HepG2 (cell line): ENCODE data around the gene CAMKK1. TPM values are rescaled to one million over a fixed set of nuclear protein-coding genes. Genes with fewer than 3 reads are reported as not detected.

Experiments
- ATAC-seq: fragments of 200-7000 bp; cut with Tn5 transposase; 3 replicates; pipeline ENCODE4 v1.9.1; 2020; ENCODE audit warnings: mild to moderate bottlenecking, moderate library complexity
- BruUV-seq: library from RNA; stranded (reverse); fragments of 400-500 nt; replicated peaks from 2 replicates; lab custom pipeline; 2021; lab: Mats Ljungman, UMichigan
- CTCF ChIA-PET: fragments of 300-600 bp; formaldehyde crosslinking; extraction: SDS; loops from one replicate; lab custom pipeline; 2021; ENCODE audit warnings: low total read pairs, inconsistent platforms, low intra/inter-chr PET ratio; lab: Yijun Ruan, JAX
- POLR2A ChIA-PET: fragments of 350-600 bp; sonication (Branson Sonifier 250); formaldehyde crosslinking; loops from one replicate; lab custom pipeline; 2020; ENCODE audit warnings: antibody characterized with exemption, inconsistent platforms; lab: Yijun Ruan, JAX
- DNase-seq: peaks from one replicate; pipeline ENCODE4 v3.0.0-alpha.2; 2015; ENCODE audit warnings: low spot score
- FAIRE-seq: peaks from 3 replicates; lab custom pipeline; 2011; peaks lifted over from hg19 to GRCh38; lab: Jason Lieb, UNC
- H2AFZ ChIP-seq: one replicate; pipeline ENCODE4 v1.6.1; 2011; ENCODE audit warnings: low read length, inconsistent platforms
- H3K27ac ChIP-seq: fragments of 300-600 bp; 3 replicates; pipeline ENCODE4 v1.8.0; 2011; ENCODE audit warnings: mixed run types, mild to moderate bottlenecking, mixed read lengths, low read length, inconsistent platforms; ENCODE audit not compliant: insufficient read depth; ENCODE audit errors: extremely low read length
- H3K27me3 ChIP-seq, 2 experiments: fragments of 200-600 bp in 1 of 2; 2 replicates in 1 of 2; 3 replicates in 1 of 2; pipeline versions ENCODE4 v1.6.0 to v1.8.0; 2011; ENCODE audit warnings: low read length in 2 of 2, mild to moderate bottlenecking in 2 of 2, moderate library complexity in 2 of 2, inconsistent platforms in 1 of 2; ENCODE audit not compliant: insufficient read depth in 2 of 2, control insufficient read depth in 1 of 2
- H3K36me3 ChIP-seq, 2 experiments: fragments of 200-600 bp in 1 of 2; replicated peaks in 1 of 2; 2 replicates in 1 of 2; 3 replicates in 1 of 2; pipeline versions ENCODE4 v1.5.1 to v1.8.0; 2011; ENCODE audit warnings: low read length in 2 of 2, inconsistent platforms in 1 of 2; ENCODE audit not compliant: insufficient read depth in 2 of 2, control insufficient read depth in 1 of 2
- H3K4me1 ChIP-seq: 2 replicates; pipeline ENCODE4 v1.5.1; 2012; ENCODE audit warnings: low read length, inconsistent platforms; ENCODE audit not compliant: insufficient read depth
- H3K4me2 ChIP-seq: 2 replicates; pipeline ENCODE4 v1.6.0; 2011; ENCODE audit warnings: low read depth, low read length, inconsistent platforms
- H3K4me3 ChIP-seq, 3 experiments: fragments of 200-600 bp in 1 of 3; sonication (generic), shearing (Covaris generic) in 1 of 3; replicated peaks in 1 of 3; 2 replicates each; pipeline ENCODE4 v1.5.1; 2011 to 2016; ENCODE audit warnings: low read length in 3 of 3, inconsistent platforms in 2 of 3, low read depth in 2 of 3, mild to moderate bottlenecking in 2 of 3, control low read depth in 1 of 3, mixed read lengths in 1 of 3; ENCODE audit not compliant: insufficient read depth in 1 of 3
- H3K79me2 ChIP-seq: one replicate; pipeline ENCODE4 v1.6.1; 2011; ENCODE audit warnings: low read length, inconsistent platforms; ENCODE audit not compliant: insufficient read depth
- H3K9ac ChIP-seq: 2 replicates; pipeline ENCODE4 v1.6.0; 2011; ENCODE audit warnings: mild to moderate bottlenecking, low read depth, low read length, inconsistent platforms; ENCODE audit not compliant: insufficient read depth
- H3K9me3 ChIP-seq: 2 replicates; pipeline ENCODE4 v1.5.1; 2012; ENCODE audit warnings: mild to moderate bottlenecking, low read length
- H4K20me1 ChIP-seq: 2 replicates; pipeline ENCODE4 v1.6.0; 2011; ENCODE audit warnings: inconsistent platforms, mild to moderate bottlenecking, low read length, moderate library complexity; ENCODE audit not compliant: insufficient read depth
- AHR ChIP-seq: IDR thresholded peaks from 2 replicates; pipeline ENCODE4 v1.6.1; 2018; ENCODE audit warnings: missing genetic modification reagents, missing compliant biosample characterization
- ARHGAP35 ChIP-seq: sonication (generic); formaldehyde crosslinking; IDR thresholded peaks from 2 replicates; pipeline ENCODE4 v1.9.0; 2022; ENCODE audit warnings: mild to moderate bottlenecking, inconsistent platforms, moderate library complexity, missing genetic modification reagents, borderline replicate concordance
- KLF15 ChIP-seq: sonication (generic); formaldehyde crosslinking; IDR thresholded peaks from 2 replicates; pipeline ENCODE4 v1.8.1; 2023; ENCODE audit warnings: borderline replicate concordance, mild to moderate bottlenecking, inconsistent platforms, missing genetic modification reagents, mixed read lengths
- POLR2AphosphoS2 ChIP-seq: IDR thresholded peaks from 2 replicates; pipeline ENCODE4 v1.6.1; 2011; ENCODE audit warnings: low read depth, low read length, improper control_type of control experiment
- RAD21 ChIP-seq: fragments of 450-650 bp; formaldehyde crosslinking; IDR thresholded peaks from 2 replicates; pipeline ENCODE4 v1.5.0; 2020; ENCODE audit warnings: mild to moderate bottlenecking
- RFXAP ChIP-seq: sonication (generic); formaldehyde crosslinking; IDR thresholded peaks from 2 replicates; pipeline ENCODE4 v1.4.0; 2020; ENCODE audit warnings: missing genetic modification reagents, borderline replicate concordance
- STAG1 ChIP-seq: sonication (generic); formaldehyde crosslinking; IDR thresholded peaks from 2 replicates; pipeline ENCODE4 v1.4.0; 2020; ENCODE audit warnings: missing genetic modification reagents
- TEAD2 ChIP-seq: sonication (generic); formaldehyde crosslinking; IDR thresholded peaks from 2 replicates; pipeline ENCODE4 v1.9.0; 2021; ENCODE audit warnings: missing genetic modification reagents
- ZBTB1 ChIP-seq: sonication (generic); formaldehyde crosslinking; IDR thresholded peaks from 2 replicates; pipeline ENCODE4 v1.4.0; 2020; ENCODE audit warnings: missing genetic modification reagents, borderline replicate concordance
- ZNF768 ChIP-seq: sonication (generic); formaldehyde crosslinking; IDR thresholded peaks from 2 replicates; pipeline ENCODE4 v1.4.0; 2020; ENCODE audit warnings: missing genetic modification reagents
- ZNF790 ChIP-seq: sonication (generic); formaldehyde crosslinking; IDR thresholded peaks from 2 replicates; pipeline ENCODE4 v1.8.0; 2022; ENCODE audit warnings: missing genetic modification reagents, mild to moderate bottlenecking, borderline replicate concordance
- WGBS: methylation state at CpG from one replicate; pipeline ENCODE4 v1.1.6; 2017; ENCODE audit warnings: low lambda C conversion rate; 5-methylcytosine and 5-hydroxymethylcytosine counted together
- in situ Hi-C: cut with HindIII; loops from 2 replicates; pipeline ENCODE4 v1.10.0; 2017; ENCODE audit warnings: low pct_unique_long_range_greater_than_20kb; ENCODE audit not compliant: extremely low pct_ligation_motif_present
- intact Hi-C: fragments of 100-400 bp; cut with micrococcal nuclease; formaldehyde crosslinking; loops from one replicate; pipeline ENCODE4 v1.10.0; 2022; ENCODE audit not compliant: unreplicated experiment
- polyA plus RNA-seq, 8 experiments: library from polyadenylated mRNA; depleted of rRNA in 3 of 8; stranded (reverse) in 7 of 8; unstranded in 1 of 8; fragments of >200 nt; fragmentation: Illumina TruSeq in 4 of 8; extraction: Trizol in 4 of 8; gene quantifications; 2 replicates each; pipeline versions ENCODE4 v1.2.1 to v1.2.3, GENCODE V29; 2011 to 2016; ENCODE audit warnings: low read depth in 4 of 8, missing spikeins in 1 of 8, mixed read lengths in 1 of 8; ENCODE audit not compliant: insufficient read depth in 1 of 8
- total RNA-seq, 5 experiments: library from RNA; depleted of rRNA; stranded (reverse); fragments of >200 nt; fragmentation: Illumina TruSeq; extraction: Trizol; gene quantifications; 2 replicates each; pipeline ENCODE4 v1.2.3, GENCODE V29; 2016; ENCODE audit warnings: low read depth in 1 of 5

Gene CAMKK1
- total and polyA plus RNA-seq, 2 of the 13 experiments (the other 11 are each of a cell fraction or from before 2014, with no cell fraction given), result 1.5 to 1.6 TPM

DNA sequence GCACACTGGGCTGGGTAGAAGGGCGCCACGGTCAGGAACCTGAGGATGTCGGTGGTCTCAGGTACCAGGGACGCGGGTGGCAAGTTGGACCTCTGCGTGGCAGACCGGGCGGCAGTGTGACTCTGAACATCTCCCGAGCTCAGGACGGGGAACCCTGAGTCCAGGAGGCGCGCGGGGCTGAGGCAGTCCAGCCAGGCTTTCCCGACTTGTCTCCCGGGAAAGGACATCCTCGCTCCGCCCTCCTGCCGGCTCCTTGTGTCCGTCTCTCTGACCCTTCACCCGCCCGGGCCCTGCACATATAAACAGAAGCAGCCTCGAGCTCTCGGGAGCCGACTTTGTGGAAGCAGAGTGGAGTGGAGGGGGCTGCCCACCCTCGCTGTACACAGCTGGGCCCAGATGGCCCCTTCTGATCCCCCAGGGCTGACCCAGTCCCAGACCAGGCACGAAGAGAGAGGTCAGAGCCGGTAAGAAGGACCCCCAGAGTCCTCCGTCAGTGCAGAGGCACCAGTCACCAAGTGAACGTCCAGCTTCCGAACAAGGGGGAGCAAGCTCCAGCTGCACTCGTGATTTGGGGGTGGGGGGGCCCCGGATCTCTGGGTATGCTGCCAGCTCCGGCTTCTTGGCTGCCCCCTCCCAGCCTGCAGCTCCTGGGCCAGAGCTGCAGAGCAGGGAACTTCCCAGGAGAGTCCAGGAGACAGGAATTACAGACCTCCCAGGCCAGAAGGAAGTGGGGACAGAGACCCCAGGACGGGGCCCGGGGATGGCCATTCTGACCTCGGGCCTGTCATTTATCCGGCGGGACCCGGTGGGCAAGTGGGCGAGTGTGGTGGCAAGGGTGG lies 31.9 kb upstream of the CAMKK1 start:
- peaks cover 29% of the 10 kb centered on the region for H3K4me1 ChIP-seq
- H2AFZ ChIP-seq, result no peak overlapping the region
- no peak for DNase-seq
- no peak overlapping the region for H3K9ac ChIP-seq
- in situ Hi-C loops (no loop called here), intact Hi-C loops (no loop called here)
- H3K79me2 ChIP-seq, result no peaks in the 10 kb centered on the region
- no peak overlapping the region for H3K4me2 ChIP-seq
- no peak for FAIRE-seq
- H3K9me3 ChIP-seq, result no peaks in the 10 kb centered on the region
- H3K27ac ChIP-seq, result no peak overlapping the region
- no peaks in the 10 kb centered on the region for H4K20me1 ChIP-seq
- H3K27me3 ChIP-seq, result peaks cover 18 to 71% of the 10 kb centered on the region in 2 experiments
- WGBS, result 52% methylated on average over 15 of the region's 40 CpGs
- no peak overlapping the region for H3K4me3 ChIP-seq
- no TSS peak for BruUV-seq
- H3K36me3 ChIP-seq, result no peaks in the 10 kb centered on the region
- no peak for TF ChIP-seq ZBTB1 (CRISPR knock-in tag)
- no peak for TF ChIP-seq ZNF768
- TF ChIP-seq STAG1 (CRISPR knock-in tag), result no peak
- POLR2A ChIA-PET, result no interaction called here
- no peak for ATAC-seq
- CTCF ChIA-PET, result no interaction called here

DNA sequence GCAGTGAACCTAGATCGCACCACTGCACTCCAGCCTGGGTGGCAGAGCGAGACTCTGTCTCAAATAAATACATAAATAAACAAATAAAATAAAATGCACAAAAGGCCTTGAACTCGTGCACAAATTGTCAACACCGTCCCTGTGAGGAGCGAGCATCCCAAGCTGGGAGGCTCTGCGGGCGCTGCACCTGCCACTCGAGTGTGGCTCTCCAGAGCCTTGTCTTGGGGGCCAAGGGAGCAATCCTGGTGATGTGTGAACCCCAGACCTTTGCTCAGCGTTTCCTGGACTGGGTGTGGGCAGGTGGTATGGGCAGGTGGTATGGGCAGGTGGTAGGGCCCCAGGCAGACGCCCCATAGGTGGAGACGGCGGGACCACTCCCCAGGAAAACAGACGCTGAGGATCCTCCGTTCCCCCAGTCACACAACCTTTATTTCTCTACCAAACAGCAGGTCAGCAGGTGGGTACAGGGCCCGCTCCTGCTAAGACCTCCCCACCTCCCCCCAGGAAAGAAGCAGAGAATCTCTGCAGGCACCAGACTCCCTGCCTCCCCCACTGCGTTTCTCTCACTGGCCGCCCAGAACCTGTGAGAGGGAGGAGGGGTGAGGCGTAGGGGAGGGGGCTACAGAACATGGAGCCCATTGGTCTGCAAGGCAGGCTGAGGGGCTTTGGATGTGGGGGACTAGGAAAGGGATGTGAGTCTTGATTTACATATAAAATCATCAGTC lies 30.8 kb upstream of the CAMKK1 start:
- no peaks in the 10 kb centered on the region for H3K36me3 ChIP-seq
- peaks cover 29% of the 10 kb centered on the region for H3K4me1 ChIP-seq
- ChIA-PET CTCF (no interaction called here), POLR2A (no interaction called here)
- no peaks in the 10 kb centered on the region for H3K79me2 ChIP-seq
- no peak overlapping the region for H3K27ac ChIP-seq
- H3K4me2 ChIP-seq, result no peak overlapping the region
- TF ChIP-seq ZNF790 (CRISPR knock-in tag) (no peak), RAD21 (CRISPR knock-in tag) (no peak), RFXAP (CRISPR knock-in tag) (no peak), AHR (CRISPR knock-in tag) (no peak), KLF15 (no peak), POLR2AphosphoS2 (no peak), TEAD2 (CRISPR knock-in tag) (no peak), ARHGAP35 (no peak)
- no peak for DNase-seq
- H3K4me3 ChIP-seq, result no peak overlapping the region
- no peak overlapping the region for H2AFZ ChIP-seq
- no peak for FAIRE-seq
- H3K27me3 ChIP-seq, result peaks cover 17 to 72% of the 10 kb centered on the region in 2 experiments
- no peak overlapping the region for H3K9ac ChIP-seq
- H4K20me1 ChIP-seq, result no peaks in the 10 kb centered on the region
- WGBS, result 38% methylated on average over 11 of the region's 18 CpGs
- intact Hi-C loops (no loop called here), in situ Hi-C loops (no loop called here)
- no TSS peak for BruUV-seq
- H3K9me3 ChIP-seq, result no peaks in the 10 kb centered on the region
- ATAC-seq, result no peak
